H1 (cell line): ENCODE measurements around the gene THUMPD3. TPM values are rescaled to one million over a fixed set of nuclear protein-coding genes. Genes with fewer than 3 reads are reported as not detected.
A peak's percentile ranks its signal among the peaks of the same experiment; 100 is the strongest.

Experiments used
- CTCF ChIA-PET: fragments of 300-600 bp; sonication (Branson Sonifier 250); formaldehyde crosslinking; loops from one replicate; lab custom pipeline; 2021; ENCODE audit not compliant: partially characterized antibody; lab: Charles Lee
- POLR2A ChIA-PET: fragments of 300-600 bp; sonication (Branson Sonifier 250); formaldehyde crosslinking; loops from one replicate; lab custom pipeline; 2021; ENCODE audit warnings: inconsistent platforms; ENCODE audit not compliant: partially characterized antibody; lab: Charles Lee
- DNase-seq, 2 experiments: peaks; one replicate each; pipeline versions ENCODE4 v3.0.0 to v3.0.0-alpha.2; 2010 to 2022; ENCODE audit warnings: low spot score in 2 of 2, low read depth in 1 of 2, mixed read lengths in 1 of 2
- FAIRE-seq: peaks from 2 replicates; lab custom pipeline; 2011; peaks lifted over from hg19 to GRCh38; lab: Jason Lieb, UNC
- H2AFZ ChIP-seq: 2 replicates; pipeline ENCODE4 v1.8.1; 2012; ENCODE audit warnings: low read length, inconsistent platforms
- H2AK5ac ChIP-seq: 2 replicates; pipeline ENCODE4 v1.6.1; 2013; ENCODE audit warnings: low read depth, low read length
- H2BK120ac ChIP-seq: replicated peaks from 2 replicates; pipeline ENCODE3; 2013; ENCODE audit warnings: low read depth, low read length, inconsistent platforms
- H2BK12ac ChIP-seq: 2 replicates; pipeline ENCODE4 v1.6.1; 2013; ENCODE audit warnings: low read depth, low read length
- H2BK15ac ChIP-seq: 2 replicates; pipeline ENCODE4 v1.6.1; 2013; ENCODE audit warnings: low read length
- H2BK20ac ChIP-seq: 2 replicates; pipeline ENCODE4 v1.6.1; 2013; ENCODE audit warnings: low read length
- H2BK5ac ChIP-seq: 2 replicates; pipeline ENCODE4 v1.6.1; 2013; ENCODE audit warnings: low read depth, low read length
- H3K14ac ChIP-seq: 2 replicates; pipeline ENCODE4 v1.6.1; 2013; ENCODE audit warnings: inconsistent platforms; ENCODE audit not compliant: insufficient read length
- H3K18ac ChIP-seq: 2 replicates; pipeline ENCODE4 v1.6.1; 2013; ENCODE audit warnings: low read length; ENCODE audit errors: extremely low read depth
- H3K23ac ChIP-seq: 2 replicates; pipeline ENCODE4 v1.6.1; 2013; ENCODE audit warnings: inconsistent platforms; ENCODE audit not compliant: insufficient read length
- H3K23me2 ChIP-seq: 2 replicates; pipeline ENCODE4 v1.6.1; 2013; ENCODE audit warnings: low read depth, low read length
- H3K27ac ChIP-seq: 2 replicates; pipeline ENCODE4 v1.6.1; 2011; ENCODE audit warnings: low read depth, low read length, inconsistent platforms
- H3K27me3 ChIP-seq, 4 experiments: replicated peaks in 1 of 4; 1 replicate in 1 of 4; 2 replicates in 3 of 4; pipeline versions ENCODE4 v1.6.1 to v1.8.1; 2011 to 2013; ENCODE audit warnings: low read length in 3 of 4, mild to moderate bottlenecking in 3 of 4, inconsistent platforms in 2 of 4, mixed read lengths in 2 of 4, moderate library complexity in 1 of 4; ENCODE audit not compliant: control insufficient read depth in 3 of 4, insufficient read depth in 3 of 4; ENCODE audit errors: extremely low read depth in 1 of 4
- H3K36me3 ChIP-seq, 4 experiments: 2 replicates each; pipeline versions ENCODE4 v1.6.1 to v1.8.1; 2011 to 2013; ENCODE audit warnings: mild to moderate bottlenecking in 4 of 4, low read length in 3 of 4, moderate library complexity in 2 of 4, control low read depth in 1 of 4, inconsistent platforms in 1 of 4; ENCODE audit not compliant: insufficient read depth in 4 of 4, control insufficient read depth in 2 of 4
- H3K4ac ChIP-seq: replicated peaks from 2 replicates; pipeline ENCODE3; 2013; ENCODE audit warnings: low read length, low read depth, mixed read lengths, inconsistent platforms; ENCODE audit not compliant: insufficient read length
- H3K4me1 ChIP-seq, 4 experiments: replicated peaks in 1 of 4; 1 replicate in 1 of 4; 2 replicates in 3 of 4; pipeline versions ENCODE4 v1.6.1 to v1.8.1; 2011 to 2013; ENCODE audit warnings: low read length in 3 of 4, inconsistent platforms in 2 of 4, mixed read lengths in 1 of 4; ENCODE audit not compliant: insufficient read depth in 4 of 4, control insufficient read depth in 3 of 4
- H3K4me2 ChIP-seq, 2 experiments: 2 replicates each; pipeline versions ENCODE4 v1.6.1 to v1.8.1; 2011 to 2013; ENCODE audit warnings: low read depth in 2 of 2, low read length in 2 of 2, control low read depth in 1 of 2, inconsistent platforms in 1 of 2, mild to moderate bottlenecking in 1 of 2; ENCODE audit not compliant: insufficient read depth in 1 of 2
- H3K4me3 ChIP-seq, 4 experiments: fragments of 200-600, 300-600 bp in 1 of 4; sonication (generic), shearing (Covaris generic), sonication (Bioruptor Twin) in 1 of 4; 2 replicates each; pipeline versions ENCODE4 v1.5.1 to v1.8.1; 2011 to 2016; ENCODE audit warnings: low read length in 4 of 4, low read depth in 3 of 4, control low read depth in 2 of 4, inconsistent platforms in 2 of 4, mild to moderate bottlenecking in 2 of 4, mixed read lengths in 1 of 4, moderate library complexity in 1 of 4; ENCODE audit not compliant: insufficient read depth in 2 of 4; ENCODE audit errors: extremely low read depth in 1 of 4
- H3K56ac ChIP-seq: replicated peaks from 2 replicates; pipeline ENCODE3; 2013; ENCODE audit warnings: low read depth, mild to moderate bottlenecking, mixed read lengths, low read length, inconsistent platforms; ENCODE audit not compliant: insufficient read length
- H3K79me1 ChIP-seq: 2 replicates; pipeline ENCODE4 v1.6.1; 2013; ENCODE audit warnings: low read depth, low read length, control low read depth
- H3K79me2 ChIP-seq, 2 experiments: 2 replicates each; pipeline versions ENCODE4 v1.6.1 to v1.8.1; 2012 to 2013; ENCODE audit warnings: low read length in 2 of 2, mild to moderate bottlenecking in 2 of 2, inconsistent platforms in 1 of 2; ENCODE audit not compliant: insufficient read depth in 2 of 2, control insufficient read depth in 1 of 2
- H3K9ac ChIP-seq, 4 experiments: replicated peaks in 1 of 4; 1 replicate in 1 of 4; 2 replicates in 3 of 4; pipeline versions ENCODE4 v1.6.1 to v1.8.1; 2011 to 2013; ENCODE audit warnings: low read depth in 3 of 4, low read length in 3 of 4, control low read depth in 2 of 4, mild to moderate bottlenecking in 2 of 4, moderate library complexity in 2 of 4, inconsistent platforms in 1 of 4; ENCODE audit errors: extremely low read depth in 1 of 4
- H3K9me3 ChIP-seq, 2 experiments: 2 replicates each; pipeline versions ENCODE4 v1.6.1 to v1.8.1; 2012 to 2013; ENCODE audit warnings: mild to moderate bottlenecking in 2 of 2, moderate library complexity in 2 of 2, control low read depth in 1 of 2, inconsistent platforms in 1 of 2, low read depth in 1 of 2, low read length in 1 of 2, mixed read lengths in 1 of 2; ENCODE audit not compliant: insufficient read depth in 2 of 2
- H4K20me1 ChIP-seq, 2 experiments: replicated peaks in 1 of 2; 2 replicates each; pipeline versions ENCODE3 to v1.8.1; 2011 to 2013; ENCODE audit warnings: inconsistent platforms in 2 of 2, low read length in 2 of 2, mild to moderate bottlenecking in 1 of 2; ENCODE audit not compliant: insufficient read depth in 2 of 2, control insufficient read depth in 1 of 2
- H4K5ac ChIP-seq: 2 replicates; pipeline ENCODE4 v1.6.1; 2013; ENCODE audit warnings: low read length, low read depth, mixed read lengths, inconsistent platforms; ENCODE audit not compliant: insufficient read length
- H4K8ac ChIP-seq: 2 replicates; pipeline ENCODE4 v1.8.0; 2013; ENCODE audit warnings: mild to moderate bottlenecking, moderate library complexity, low read length, inconsistent platforms; ENCODE audit not compliant: insufficient read depth; ENCODE audit errors: extremely low read depth
- H4K91ac ChIP-seq: replicated peaks from 2 replicates; pipeline ENCODE3; 2013; ENCODE audit warnings: low read length, mixed read lengths, inconsistent platforms; ENCODE audit not compliant: insufficient read length
- KDM5A ChIP-seq: fragments of 200-600 bp; IDR thresholded peaks from 2 replicates; pipeline ENCODE4 v1.7.1; 2012; ENCODE audit warnings: mild to moderate bottlenecking, low read length, inconsistent platforms, mixed read lengths
- POLR2A ChIP-seq, 2 experiments: IDR thresholded peaks; 1 replicate in 1 of 2; 2 replicates in 1 of 2; pipeline ENCODE4 v1.6.1; 2011; ENCODE audit warnings: low read depth in 2 of 2, low read length in 2 of 2, mild to moderate bottlenecking in 2 of 2; ENCODE audit errors: control extremely low read depth in 1 of 2
- WGBS, 2 experiments: shearing (Covaris generic) in 1 of 2; methylation state at CpG; one replicate each; pipeline versions ENCODE4 v1.1.6 to v1.1.7; 2013 to 2015; ENCODE audit warnings: low lambda C conversion rate in 2 of 2, mixed read lengths in 2 of 2, inconsistent platforms in 1 of 2, low coverage in 1 of 2, missing lambda C conversion rate in 1 of 2; ENCODE audit not compliant: insufficient replicate concordance in 2 of 2, insufficient coverage in 1 of 2, insufficient read length in 1 of 2; ENCODE audit errors: extremely low coverage in 1 of 2, missing lambda C conversion rate in 1 of 2; 5-methylcytosine and 5-hydroxymethylcytosine counted together
- polyA plus RNA-seq, 7 experiments: library from polyadenylated mRNA; depleted of rRNA in 3 of 7; stranded (reverse) in 5 of 7; unstranded in 2 of 7; fragments of >200 nt in 5 of 7; fragments of 200-250 nt in 2 of 7; gene quantifications; 1 replicate in 5 of 7; 2 replicates in 1 of 7; 4 replicates in 1 of 7; pipeline versions ENCODE4 v1.2.1 to v1.2.3, GENCODE V29; 2011 to 2013; ENCODE audit warnings: missing spikeins in 2 of 7, mixed read lengths in 2 of 7
- total RNA-seq: library from RNA; stranded (reverse); fragmentation: NEBNext Ultra II Directional; extraction: Animal tissue kit (Norgen Biotek cat#: 25700); gene quantifications from 2 replicates; pipeline ENCODE4 v1.2.1, GENCODE V29; 2021

THUMPD3 gene
- total and polyA plus RNA-seq, 2 of the 8 experiments (the other 6 are each of a cell fraction or from before 2014, with no cell fraction given) = 26.7 to 68.9 TPM

GRCh38 chr3:9384141-9384828 lies 21.4 kb downstream of the THUMPD3 start:
- DNase-seq (no peak), FAIRE-seq (no peak)
- Histone ChIP-seq H3K56ac (no peak overlapping the region), H3K23me2 (no peaks in the 10 kb centered on the region), H2BK15ac (no peak overlapping the region), H2AK5ac (no peak overlapping the region), H3K79me2 (peaks cover 0 to 10% of the 10 kb centered on the region in 2 experiments; a peak in 2 of 4 replicates), H4K20me1 (peaks cover 0 to 3% of the 10 kb centered on the region in 2 experiments), H3K18ac (no peak overlapping the region), H2BK5ac (no peak overlapping the region), H4K91ac (no peak overlapping the region), H2BK12ac (no peak overlapping the region), H3K36me3 (peaks cover 7 to 84% (median 51%) of the 10 kb centered on the region in 4 experiments; a peak in 7 of 8 replicates), H3K4me3 (no peak overlapping the region), H3K27ac (no peak overlapping the region), H3K27me3 (no peaks in the 10 kb centered on the region), H3K4me2 (no peak overlapping the region), H2AFZ (no peak overlapping the region), H3K4me1 (no peaks in the 10 kb centered on the region), H3K14ac (no peak overlapping the region), H2BK120ac (no peak overlapping the region), H4K8ac (no peak overlapping the region), H4K5ac (no peak overlapping the region), H3K9ac (no peak overlapping the region), H3K79me1 (no peaks in the 10 kb centered on the region), H3K23ac (no peak overlapping the region), H3K4ac (no peak overlapping the region), H3K9me3 (no peaks in the 10 kb centered on the region), H2BK20ac (no peak overlapping the region)
- 94% methylated on average over 13 of the region's 13 CpGs; no CpG with 5 or more reads in 1 of the 2 experiments for WGBS, 2 experiments
- TF ChIP-seq POLR2A (IDR thresholded peaks at IDR 0.05; ENCODE audit: control extremely low read depth in 1 of 2, low read depth in 2 of 2, low read length in 2 of 2) = peak in 1 of 2 experiments; percentile 24; a peak in 1 of 3 replicates
- no peak for TF ChIP-seq KDM5A
- CTCF ChIA-PET = interaction anchor here (0.6 to 1.2 kb wide), 7 partner anchors 10 to 397 kb away, joined by 3 to 4 read pairs (median 3); no protein-coding TSS in a partner anchor
- POLR2A ChIA-PET = interaction anchor here (0.7 to 4.8 kb wide), 19 partner anchors 11 to 128 kb away, joined by 3 to 152 read pairs (median 3); partner anchors contain the start of genes SETD5 and THUMPD3
